Pulmonary artery endothelial cell (primary cell): ENCODE results near the gene TEAD2. TPM values are rescaled to one million over a fixed set of nuclear protein-coding genes. Genes with fewer than 3 reads are reported as not detected.
"Not testable (repeated sequence)": the region's sequence is repeated elsewhere in the genome, so short reads cannot be mapped to it uniquely, and the experiment has no call there.

ENCODE experiments used
- DNase-seq: peaks from one replicate; pipeline ENCODE4 v3.0.0-alpha.2; 2011; ENCODE audit warnings: low read depth, low spot score
- total RNA-seq: library from RNA; depleted of rRNA; stranded (reverse); fragments of >200 nt; gene quantifications from 2 replicates; pipeline ENCODE4 v1.2.3, GENCODE V29; 2014

Gene TEAD2
- total RNA-seq, 1 donor from 2014 or later: 46.0 TPM

- DNase-seq: no peak
Measured at GRCh38 chr19:49387936-49388372, 25.7 kb upstream of the TEAD2 start, which contains the start of gene KASH5. KASH5 (plus strand) TSS chr19:49388249; CDS start chr19:49390884, 2,635 bp downstream.

GRCh38 chr19:49383599-49383998 lies 21.4 kb upstream of the TEAD2 start:
- DNase-seq: no peak

- DNase-seq: no peak
Measured at GRCh38 chr19:49382639-49383038, 20.4 kb upstream of the TEAD2 start.

GRCh38 chr19:49380391-49380790 lies 18.2 kb upstream of the TEAD2 start:
- no peak for DNase-seq

GRCh38 chr19:49378512-49378911 lies 16.3 kb upstream of the TEAD2 start:
- no peak for DNase-seq

DNA sequence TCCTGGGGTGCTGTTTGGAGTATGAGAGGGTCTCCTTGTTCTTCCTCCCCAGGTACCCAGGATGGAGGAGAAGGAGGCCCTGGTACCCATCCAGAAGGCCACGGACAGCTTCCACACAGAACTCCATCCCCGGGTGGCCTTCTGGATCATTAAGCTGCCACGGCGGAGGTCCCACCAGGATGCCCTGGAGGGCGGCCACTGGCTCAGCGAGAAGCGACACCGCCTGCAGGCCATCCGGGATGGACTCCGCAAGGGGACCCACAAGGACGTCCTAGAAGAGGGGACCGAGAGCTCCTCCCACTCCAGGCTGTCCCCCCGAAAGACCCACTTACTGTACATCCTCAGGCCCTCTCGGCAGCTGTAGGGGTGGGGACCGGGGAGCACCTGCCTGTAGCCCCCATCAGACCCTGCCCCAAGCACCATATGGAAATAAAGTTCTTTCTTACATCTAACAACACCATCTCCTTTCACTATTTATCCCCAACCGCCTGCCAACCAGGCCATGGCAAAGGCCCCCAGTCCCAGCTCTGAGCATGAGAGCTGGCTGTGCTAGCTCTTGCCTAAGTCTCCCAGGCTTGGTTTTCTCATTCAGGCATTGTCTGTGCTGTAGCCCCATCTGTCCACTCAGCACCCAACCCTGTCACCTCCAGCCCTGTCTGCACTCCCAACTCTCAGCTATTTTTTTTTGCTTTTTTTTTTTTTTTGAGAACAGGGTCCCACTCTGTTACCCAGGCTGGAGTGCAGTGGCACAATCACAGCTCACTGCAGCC lies 12.6 kb upstream of the TEAD2 start:
- DNase-seq: no peak

DNA sequence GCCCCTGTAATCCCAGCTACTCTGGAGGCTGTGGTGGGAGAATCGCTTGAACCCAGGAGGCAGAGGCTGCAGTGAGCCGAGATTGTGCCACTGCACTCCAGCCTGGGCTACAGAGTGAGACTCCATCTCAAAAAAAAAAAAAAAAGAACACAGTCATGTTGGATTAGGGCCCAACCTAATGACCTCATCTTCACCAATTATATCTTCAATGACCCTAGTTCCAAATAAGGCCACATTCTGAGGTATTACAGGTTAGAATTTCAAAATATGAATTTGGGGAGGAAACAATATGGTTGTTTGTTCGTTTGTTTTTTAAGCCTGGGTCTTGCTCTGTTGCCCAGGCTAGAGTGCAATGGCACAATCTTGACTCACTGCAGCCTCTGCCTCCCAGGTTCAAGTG lies 11.0 kb upstream of the TEAD2 start:
- DNase-seq: not testable (repeated sequence)

DNA sequence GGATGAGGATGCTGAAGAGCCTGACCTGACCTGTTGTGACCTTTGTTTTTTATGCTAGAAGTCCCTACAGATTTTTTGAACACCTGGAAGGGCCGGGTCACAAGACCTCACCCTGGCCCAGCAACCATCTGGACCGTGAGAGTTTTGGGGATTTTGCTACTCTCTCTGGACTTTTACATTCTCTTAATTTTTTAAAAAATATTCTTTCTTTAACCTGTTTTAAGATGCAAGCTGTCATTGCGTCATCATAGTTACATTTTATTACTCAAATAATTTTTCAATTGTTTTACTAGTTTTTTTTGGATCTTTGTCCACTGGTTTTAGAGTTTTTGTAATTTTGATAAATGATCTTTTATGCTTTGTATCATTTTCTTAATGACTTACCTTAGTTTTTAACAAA lies 9.0 kb upstream of the TEAD2 start:
- DNase-seq: no peak

- no peak for DNase-seq
Measured at GRCh38 chr19:49368711-49369358, 6.6 kb upstream of the TEAD2 start.

DNA sequence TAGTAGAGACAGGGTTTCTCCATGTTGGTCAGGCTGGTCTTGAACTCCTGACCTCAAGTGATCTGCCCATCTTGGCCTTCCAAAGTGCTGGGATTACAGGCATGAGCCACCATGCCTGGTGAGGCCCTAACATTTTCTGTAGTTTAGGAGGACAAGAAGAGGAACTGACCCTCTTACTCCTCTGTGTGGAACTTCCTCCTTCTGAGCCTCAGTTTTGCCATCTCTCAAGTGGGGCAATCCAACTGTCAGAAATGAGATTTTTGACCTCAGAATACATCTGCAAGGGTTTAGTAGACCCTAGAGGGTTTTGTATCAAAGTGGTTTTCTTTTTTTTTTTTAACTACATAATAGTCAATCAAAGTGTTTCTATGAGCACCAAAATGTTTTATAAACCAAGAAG lies 3.9 kb upstream of the TEAD2 start:
- DNase-seq: no peak

GRCh38 chr19:49364083-49364737 lies 2.0 kb upstream of the TEAD2 start:
- DNase-seq: no peak

DNA sequence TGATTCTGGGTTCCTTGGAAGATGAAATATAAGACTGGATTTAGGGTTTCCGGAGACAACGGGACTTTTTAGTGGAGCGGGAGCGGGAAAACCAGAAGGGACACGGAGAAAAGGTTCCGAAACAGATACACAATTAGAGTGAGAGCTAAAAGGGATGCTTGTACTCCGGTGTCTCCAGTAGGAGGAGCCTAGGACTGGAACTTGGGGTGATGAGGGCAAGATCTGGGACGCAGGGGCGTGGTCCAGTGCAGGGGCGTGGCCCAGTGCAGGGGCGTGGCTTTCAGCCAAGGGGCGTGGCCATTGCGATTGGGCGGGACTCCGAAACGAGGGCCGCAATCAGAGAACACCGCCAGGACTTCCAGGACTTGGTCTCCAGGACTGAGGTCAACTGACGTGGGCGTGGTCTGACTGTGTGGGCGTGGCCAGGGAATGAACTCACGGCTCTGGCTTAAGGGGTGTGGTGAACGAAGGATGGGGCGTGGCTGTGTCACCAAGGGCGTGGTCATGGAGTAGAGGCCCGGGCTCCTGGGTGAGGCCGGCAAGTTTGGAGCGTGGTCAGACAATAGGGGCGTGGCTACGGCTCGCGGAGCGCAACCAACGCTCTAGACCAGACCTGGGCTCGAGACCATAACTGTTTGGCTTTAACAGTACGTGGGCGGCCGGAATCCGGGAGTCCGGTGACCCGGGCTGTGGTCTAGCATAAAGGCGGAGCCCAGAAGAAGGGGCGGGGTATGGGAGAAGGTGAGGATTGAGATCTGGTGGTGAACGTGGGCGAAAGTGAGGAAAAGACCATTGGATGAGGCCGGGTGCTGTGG lies 1.3 kb upstream of the TEAD2 start, which contains the start of gene DKKL1:
DKKL1 (plus strand) TSS at position 610 of the 815 bp plus-strand sequence; CDS start at position 732, 122 bp downstream.
- peak; percentile 95 for DNase-seq

GRCh38 chr19:49362929-49363267 lies 682 bp upstream of the TEAD2 start:
- DNase-seq: no peak

GRCh38 chr19:49361438-49362047 lies 673 bp downstream of the TEAD2 start:
- DNase-seq: peak; percentile 66

GRCh38 chr19:49359851-49360820 lies 2.1 kb downstream of the TEAD2 start:
- DNase-seq: no peak

- DNase-seq: no peak
Measured at GRCh38 chr19:49357186-49357585, 5.0 kb downstream of the TEAD2 start.

DNA sequence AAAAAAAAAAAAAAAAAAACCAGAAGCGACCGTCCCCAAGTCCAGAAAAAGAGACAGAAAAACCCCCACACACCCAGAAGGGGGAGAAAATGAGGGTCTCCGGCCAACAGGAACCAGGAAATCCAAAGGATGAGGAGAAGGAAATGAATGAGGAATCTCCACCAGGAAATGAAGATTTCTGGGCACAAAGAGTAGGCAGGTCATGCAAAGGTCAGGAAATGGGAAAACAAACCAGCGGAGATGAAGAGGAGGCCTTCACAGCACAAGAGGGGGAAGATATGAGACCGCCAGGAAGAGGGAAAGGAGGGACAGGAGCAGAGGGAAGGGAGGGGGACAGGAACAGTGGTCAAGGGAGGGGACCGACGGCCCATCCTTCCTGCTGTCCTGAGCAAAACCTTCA lies 5.8 kb downstream of the TEAD2 start:
- no peak for DNase-seq

GRCh38 chr19:49355909-49356353 lies 6.3 kb downstream of the TEAD2 start:
- DNase-seq: no peak

GRCh38 chr19:49349567-49349966 lies 12.6 kb downstream of the TEAD2 start:
- no peak for DNase-seq
